NCI-H1436 (cell line): ENCODE results near the gene TMEM115.

ENCODE experiments used
- DNase-seq: peaks from one replicate; lab custom pipeline; 2025; lab: John Stamatoyannopoulos, UW

TMEM115 gene

GRCh38 chr3:50351323-50351697, 8.0 kb downstream of the TMEM115 start:
- no peak for DNase-seq

GRCh38 chr3:50350527-50351322, 8.6 kb downstream of the TMEM115 start, which contains the start of the genes CYB561D2 and NPRL2:
Gene CYB561D2, plus strand, starts transcription at chr3:50350862. Its CDS starts 572 bp downstream, at chr3:50351434.
Gene NPRL2, minus strand, starts transcription at chr3:50350775. Its CDS starts 123 bp downstream, at chr3:50350652.
- DNase-seq, result peak; percentile 74

- no peak for DNase-seq
Observed at GRCh38 chr3:50350213-50350526, 9.2 kb downstream of the TMEM115 start.

- peak; percentile 44 for DNase-seq
Observed at GRCh38 chr3:50347187-50347813, 12.0 kb downstream of the TMEM115 start.

DNA sequence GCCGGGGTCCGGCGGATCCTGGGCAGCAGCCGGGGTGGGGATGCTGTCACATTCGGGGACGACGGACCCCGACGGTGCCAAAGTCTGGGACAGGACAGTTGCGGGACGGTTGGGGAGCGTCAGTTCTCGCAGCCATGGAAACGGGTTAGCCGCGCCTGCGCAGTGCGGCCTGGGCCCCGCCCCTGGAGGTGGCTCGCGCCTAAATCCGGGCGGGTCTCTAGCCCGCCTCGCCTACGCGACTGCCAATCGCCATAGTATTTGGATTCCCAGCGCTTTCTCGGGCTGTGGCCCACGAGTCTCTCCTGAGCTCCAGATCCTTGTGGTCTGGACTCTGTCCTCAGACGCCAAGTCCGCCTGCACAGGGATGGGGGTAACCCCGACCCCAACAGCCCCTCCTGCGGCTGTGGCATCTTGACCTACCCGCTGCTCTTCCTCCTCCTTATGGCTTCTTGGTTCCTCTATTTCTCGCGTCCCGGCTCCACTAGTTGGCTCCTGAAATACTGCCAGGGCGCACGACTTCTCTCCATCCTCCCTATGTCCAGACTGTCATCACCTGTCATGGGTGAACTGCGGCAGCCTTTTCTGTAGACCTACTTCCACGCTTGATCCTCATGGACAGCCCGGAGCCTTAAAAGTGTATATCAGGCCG, 13.6 kb downstream of the TMEM115 start, which contains the start of gene ZMYND10:
Gene ZMYND10, minus strand, starts transcription at position 147 of the 649 bp plus-strand sequence. CDS start 153 bp downstream, outside the sequence.
- DNase-seq, result peak; percentile 19

DNA sequence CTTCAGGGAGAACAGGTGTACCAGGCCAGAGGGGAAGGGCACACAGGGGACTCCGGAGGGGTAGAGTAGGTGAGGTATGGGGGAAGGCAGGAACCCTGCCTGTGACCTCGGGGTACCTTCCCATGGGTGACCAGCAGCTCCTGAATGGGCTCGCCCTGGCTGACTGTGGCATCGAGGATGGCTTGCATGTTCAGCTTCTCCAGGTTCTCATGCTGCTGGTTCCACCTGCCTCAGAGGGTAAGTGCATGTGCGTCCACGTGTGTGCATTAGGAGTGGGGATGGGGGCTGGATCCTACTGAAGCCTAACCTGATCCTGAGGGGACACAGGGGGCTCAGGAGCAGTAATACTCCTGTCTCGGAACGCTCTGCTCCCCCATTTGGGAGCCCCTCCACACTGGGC, 14.3 kb downstream of the TMEM115 start:
- no peak for DNase-seq

DNA sequence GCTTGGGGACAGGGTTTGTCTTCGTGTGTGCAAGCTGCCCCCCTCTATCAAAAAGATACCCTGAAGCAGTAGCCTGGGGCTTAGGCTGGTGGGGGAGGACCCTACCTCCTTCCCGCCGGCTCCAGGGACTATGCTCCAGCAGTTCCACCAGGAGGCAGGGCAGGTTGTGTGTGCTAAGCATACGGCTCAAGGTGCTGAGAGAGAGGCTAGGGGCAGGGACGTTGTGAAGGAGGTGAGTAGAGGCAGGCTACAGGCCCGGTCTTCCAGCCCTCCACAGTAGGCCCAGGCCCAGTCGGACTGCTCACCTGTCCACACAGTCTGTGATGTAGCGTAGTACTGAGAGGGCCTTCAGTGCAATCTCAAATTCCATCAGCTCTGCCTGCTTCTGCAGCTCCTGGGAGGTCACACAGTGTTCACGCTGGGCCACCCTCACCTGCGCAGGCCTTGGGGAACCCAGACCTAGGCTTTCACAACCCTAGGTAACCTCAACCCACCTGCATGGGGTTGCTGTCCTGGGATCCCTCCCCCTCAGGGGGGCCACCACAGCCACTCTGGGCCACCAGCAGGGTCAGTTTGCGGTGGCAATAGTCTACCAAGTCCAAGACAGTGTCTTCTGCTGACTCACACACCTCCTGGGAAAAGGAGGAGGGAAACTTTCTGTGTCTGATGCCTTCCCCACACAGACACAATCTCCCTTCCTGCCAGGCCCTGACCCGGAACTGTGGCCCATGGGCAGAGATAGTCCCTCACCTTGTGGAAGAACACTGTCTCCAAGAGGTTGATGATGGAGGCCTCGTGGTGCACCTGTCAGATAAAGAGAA, 16.3 kb downstream of the TMEM115 start:
- DNase-seq, result no peak

- DNase-seq, result no peak
Observed at GRCh38 chr3:50341996-50342650, 17.2 kb downstream of the TMEM115 start.

GRCh38 chr3:50341537-50341936, 17.8 kb downstream of the TMEM115 start:
- no peak for DNase-seq

- no peak for DNase-seq
Observed at GRCh38 chr3:50340448-50341329, 18.6 kb downstream of the TMEM115 start, which contains the start of gene RASSF1. Gene RASSF1, minus strand, starts transcription at chr3:50340836. Its CDS starts 31 bp downstream, at chr3:50340805.

DNA sequence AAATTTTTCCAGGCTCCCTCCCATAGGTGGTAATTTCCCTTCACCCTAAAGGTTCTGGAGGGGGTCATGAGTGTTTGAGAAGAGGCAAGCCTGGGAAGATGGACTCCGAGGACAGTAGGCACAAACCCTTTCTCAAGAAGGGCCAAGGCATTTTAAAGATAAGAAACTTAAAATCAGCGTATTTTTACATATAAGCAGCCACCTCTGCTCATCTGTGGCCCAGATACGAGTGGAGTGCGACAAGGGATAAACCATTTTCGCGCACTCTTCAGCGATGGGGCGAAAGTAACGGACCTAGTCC, 19.2 kb downstream of the TMEM115 start:
- no peak for DNase-seq

GRCh38 chr3:50339485-50340146, 19.7 kb downstream of the TMEM115 start:
- no peak for DNase-seq

DNA sequence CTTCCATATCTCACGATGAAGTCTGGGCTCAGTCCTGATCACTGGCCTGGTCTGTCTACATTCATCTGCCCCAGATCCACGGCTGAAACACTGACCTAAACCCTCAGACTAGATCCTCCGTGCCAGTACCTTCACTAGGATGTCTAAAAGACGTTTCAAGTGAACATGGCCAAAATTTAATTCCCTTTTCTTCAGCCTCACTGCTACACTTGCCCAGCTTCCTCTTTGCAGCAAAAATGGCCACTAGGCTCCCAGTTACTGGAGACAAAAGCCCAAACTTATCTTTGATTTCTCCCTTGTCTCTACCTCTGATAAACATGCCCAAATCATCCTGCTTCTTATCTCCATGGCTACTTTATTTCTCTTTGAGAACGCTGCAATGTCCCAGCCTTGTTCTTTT, 20.4 kb downstream of the TMEM115 start:
- no peak for DNase-seq

GRCh38 chr3:50337175-50337861, 22.0 kb downstream of the TMEM115 start:
- DNase-seq, result peak; percentile 85

GRCh38 chr3:50336452-50337174, 22.7 kb downstream of the TMEM115 start:
- no peak for DNase-seq

GRCh38 chr3:50334339-50335075, 24.8 kb downstream of the TMEM115 start:
- no peak for DNase-seq

DNA sequence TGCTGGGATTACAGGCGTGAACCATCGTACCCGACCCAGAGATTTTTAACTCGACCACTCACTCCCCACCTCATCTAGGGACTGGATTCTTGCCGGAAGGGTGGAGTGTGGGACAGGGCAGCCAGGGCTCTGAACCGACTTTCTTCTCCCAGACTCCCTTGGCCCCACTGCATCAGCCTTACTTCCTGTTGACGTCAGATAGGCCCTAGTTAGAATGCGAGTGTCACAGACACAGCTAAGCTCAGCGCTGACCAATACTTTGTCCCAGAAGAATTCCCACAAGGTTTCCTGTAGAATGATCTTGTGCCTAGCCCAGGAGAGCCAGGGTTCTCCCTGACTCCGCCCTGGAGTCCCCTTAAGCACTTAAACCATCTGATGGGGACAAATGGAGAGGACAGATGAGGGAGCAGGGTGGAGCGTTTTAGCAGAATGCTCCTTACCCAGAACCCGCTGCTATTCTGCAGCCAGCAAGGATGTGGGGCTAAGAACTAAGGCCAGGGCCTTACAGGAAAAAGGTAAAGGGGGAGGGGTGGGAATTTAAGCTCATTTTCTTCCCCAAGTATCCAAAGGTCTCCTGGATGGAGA, 25.5 kb downstream of the TMEM115 start:
- no peak for DNase-seq
